HCT116 (cell line): ENCODE measurements around the gene GRIA4.

Experiments used
- CEBPB ChIP-seq: IDR thresholded peaks from 2 replicates; pipeline ENCODE4 v1.6.1; 2012; ENCODE audit warnings: low read depth
- EZH2 ChIP-seq: fragments of 200-600 bp; sonication (generic); IDR thresholded peaks from 2 replicates; pipeline ENCODE4 v1.6.1; 2017; ENCODE audit warnings: antibody characterized with exemption, mixed run types
- JUND ChIP-seq: IDR thresholded peaks from 2 replicates; pipeline ENCODE4 v1.6.1; 2012
- POLR2A ChIP-seq: IDR thresholded peaks from 2 replicates; pipeline ENCODE4 v1.7.0; 2011; ENCODE audit warnings: borderline replicate concordance; ENCODE audit not compliant: insufficient read depth, insufficient read length; ENCODE audit errors: extremely low read depth
- POLR2AphosphoS5 ChIP-seq: IDR thresholded peaks from 2 replicates; pipeline ENCODE4 v1.6.1; 2011; ENCODE audit warnings: mild to moderate bottlenecking, low read depth, low read length, moderate library complexity
- SIN3A ChIP-seq: IDR thresholded peaks from 2 replicates; pipeline ENCODE4 v1.6.1; 2012; ENCODE audit warnings: low read depth
- SP1 ChIP-seq: IDR thresholded peaks from 2 replicates; pipeline ENCODE4 v1.6.1; 2012; ENCODE audit warnings: low read depth
- YY1 ChIP-seq: IDR thresholded peaks from 2 replicates; pipeline ENCODE4 v1.6.1; 2011; ENCODE audit warnings: low read length, low read depth, moderate library complexity, mild to moderate bottlenecking; ENCODE audit not compliant: insufficient replicate concordance; ENCODE audit errors: extremely low read depth
- ZNF274 ChIP-seq: fragments of 200-500 bp; sonication (Bioruptor generic); IDR thresholded peaks from 2 replicates; pipeline ENCODE4 v1.6.1; 2014; ENCODE audit warnings: mild to moderate bottlenecking, low read depth, low read length, inconsistent platforms
- TF ChIP-seq, protein P1 (sequence below), 3 experiments: fragments of 200-600 bp in 1 of 3; sonication (generic) in 1 of 3; IDR thresholded peaks in 2 of 3; conservative IDR thresholded peaks in 1 of 3; 2 replicates each; pipeline ENCODE4 v1.5.1; 2012 to 2017; ENCODE audit warnings: low read depth in 2 of 3, low read length in 2 of 3, antibody characterized with exemption in 1 of 3, borderline replicate concordance in 1 of 3, control low read depth in 1 of 3, mild to moderate bottlenecking in 1 of 3, mixed read lengths in 1 of 3, mixed run types in 1 of 3, moderate library complexity in 1 of 3; ENCODE audit not compliant: insufficient read depth in 1 of 3
- TF ChIP-seq, protein P2 (sequence below): IDR thresholded peaks from 2 replicates; pipeline ENCODE4 v1.6.1; 2011; ENCODE audit warnings: mild to moderate bottlenecking, low read length, moderate library complexity; ENCODE audit not compliant: insufficient replicate concordance; ENCODE audit errors: extremely low read depth
- TF ChIP-seq, protein P3 (sequence below): IDR thresholded peaks from 2 replicates; pipeline ENCODE4 v1.6.1; 2012; ENCODE audit warnings: low read depth
- TF ChIP-seq, protein P4 (sequence below): IDR thresholded peaks from 2 replicates; pipeline ENCODE4 v1.6.1; 2012

DNA sequence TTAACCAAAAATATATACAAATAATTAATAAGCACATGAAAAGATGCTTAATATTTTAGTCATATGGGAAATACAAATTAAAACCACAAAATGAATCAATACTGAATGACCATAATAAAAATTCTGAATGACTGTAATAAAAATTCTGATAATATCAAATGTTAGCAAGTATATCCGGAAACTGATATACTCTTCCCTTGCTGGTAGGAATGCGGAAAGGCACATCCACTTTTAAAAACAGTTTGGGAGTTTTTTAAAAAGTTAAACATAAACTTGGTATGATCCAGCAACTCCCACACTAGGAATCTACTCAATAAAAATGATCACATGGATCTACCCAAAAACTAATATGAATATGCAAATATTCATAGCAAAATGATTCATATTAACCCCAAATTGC, 30.8 kb upstream of the GRIA4 start:
- TF ChIP-seq, protein P1, sequence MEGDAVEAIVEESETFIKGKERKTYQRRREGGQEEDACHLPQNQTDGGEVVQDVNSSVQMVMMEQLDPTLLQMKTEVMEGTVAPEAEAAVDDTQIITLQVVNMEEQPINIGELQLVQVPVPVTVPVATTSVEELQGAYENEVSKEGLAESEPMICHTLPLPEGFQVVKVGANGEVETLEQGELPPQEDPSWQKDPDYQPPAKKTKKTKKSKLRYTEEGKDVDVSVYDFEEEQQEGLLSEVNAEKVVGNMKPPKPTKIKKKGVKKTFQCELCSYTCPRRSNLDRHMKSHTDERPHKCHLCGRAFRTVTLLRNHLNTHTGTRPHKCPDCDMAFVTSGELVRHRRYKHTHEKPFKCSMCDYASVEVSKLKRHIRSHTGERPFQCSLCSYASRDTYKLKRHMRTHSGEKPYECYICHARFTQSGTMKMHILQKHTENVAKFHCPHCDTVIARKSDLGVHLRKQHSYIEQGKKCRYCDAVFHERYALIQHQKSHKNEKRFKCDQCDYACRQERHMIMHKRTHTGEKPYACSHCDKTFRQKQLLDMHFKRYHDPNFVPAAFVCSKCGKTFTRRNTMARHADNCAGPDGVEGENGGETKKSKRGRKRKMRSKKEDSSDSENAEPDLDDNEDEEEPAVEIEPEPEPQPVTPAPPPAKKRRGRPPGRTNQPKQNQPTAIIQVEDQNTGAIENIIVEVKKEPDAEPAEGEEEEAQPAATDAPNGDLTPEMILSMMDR (IDR thresholded peaks at IDR 0.05 in 2 of 3, conservative IDR thresholded peaks at IDR 0.05 in 1 of 3; ENCODE audit: borderline replicate concordance in 1 of 3, insufficient read depth in 1 of 3, low read depth in 2 of 3, low read length in 2 of 3) = peak in 1 of 3 experiments; percentile 23; a peak in 1 of 6 replicates
- TF ChIP-seq POLR2AphosphoS5 = no peak
- no peak for TF ChIP-seq YY1
- TF ChIP-seq ZNF274 = no peak
- TF ChIP-seq CEBPB = no peak
- TF ChIP-seq, protein P2, sequence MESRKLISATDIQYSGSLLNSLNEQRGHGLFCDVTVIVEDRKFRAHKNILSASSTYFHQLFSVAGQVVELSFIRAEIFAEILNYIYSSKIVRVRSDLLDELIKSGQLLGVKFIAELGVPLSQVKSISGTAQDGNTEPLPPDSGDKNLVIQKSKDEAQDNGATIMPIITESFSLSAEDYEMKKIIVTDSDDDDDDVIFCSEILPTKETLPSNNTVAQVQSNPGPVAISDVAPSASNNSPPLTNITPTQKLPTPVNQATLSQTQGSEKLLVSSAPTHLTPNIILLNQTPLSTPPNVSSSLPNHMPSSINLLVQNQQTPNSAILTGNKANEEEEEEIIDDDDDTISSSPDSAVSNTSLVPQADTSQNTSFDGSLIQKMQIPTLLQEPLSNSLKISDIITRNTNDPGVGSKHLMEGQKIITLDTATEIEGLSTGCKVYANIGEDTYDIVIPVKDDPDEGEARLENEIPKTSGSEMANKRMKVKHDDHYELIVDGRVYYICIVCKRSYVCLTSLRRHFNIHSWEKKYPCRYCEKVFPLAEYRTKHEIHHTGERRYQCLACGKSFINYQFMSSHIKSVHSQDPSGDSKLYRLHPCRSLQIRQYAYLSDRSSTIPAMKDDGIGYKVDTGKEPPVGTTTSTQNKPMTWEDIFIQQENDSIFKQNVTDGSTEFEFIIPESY = no peak
- no peak for TF ChIP-seq JUND
- TF ChIP-seq SP1 = no peak
- TF ChIP-seq POLR2A = no peak
- TF ChIP-seq, protein P3, sequence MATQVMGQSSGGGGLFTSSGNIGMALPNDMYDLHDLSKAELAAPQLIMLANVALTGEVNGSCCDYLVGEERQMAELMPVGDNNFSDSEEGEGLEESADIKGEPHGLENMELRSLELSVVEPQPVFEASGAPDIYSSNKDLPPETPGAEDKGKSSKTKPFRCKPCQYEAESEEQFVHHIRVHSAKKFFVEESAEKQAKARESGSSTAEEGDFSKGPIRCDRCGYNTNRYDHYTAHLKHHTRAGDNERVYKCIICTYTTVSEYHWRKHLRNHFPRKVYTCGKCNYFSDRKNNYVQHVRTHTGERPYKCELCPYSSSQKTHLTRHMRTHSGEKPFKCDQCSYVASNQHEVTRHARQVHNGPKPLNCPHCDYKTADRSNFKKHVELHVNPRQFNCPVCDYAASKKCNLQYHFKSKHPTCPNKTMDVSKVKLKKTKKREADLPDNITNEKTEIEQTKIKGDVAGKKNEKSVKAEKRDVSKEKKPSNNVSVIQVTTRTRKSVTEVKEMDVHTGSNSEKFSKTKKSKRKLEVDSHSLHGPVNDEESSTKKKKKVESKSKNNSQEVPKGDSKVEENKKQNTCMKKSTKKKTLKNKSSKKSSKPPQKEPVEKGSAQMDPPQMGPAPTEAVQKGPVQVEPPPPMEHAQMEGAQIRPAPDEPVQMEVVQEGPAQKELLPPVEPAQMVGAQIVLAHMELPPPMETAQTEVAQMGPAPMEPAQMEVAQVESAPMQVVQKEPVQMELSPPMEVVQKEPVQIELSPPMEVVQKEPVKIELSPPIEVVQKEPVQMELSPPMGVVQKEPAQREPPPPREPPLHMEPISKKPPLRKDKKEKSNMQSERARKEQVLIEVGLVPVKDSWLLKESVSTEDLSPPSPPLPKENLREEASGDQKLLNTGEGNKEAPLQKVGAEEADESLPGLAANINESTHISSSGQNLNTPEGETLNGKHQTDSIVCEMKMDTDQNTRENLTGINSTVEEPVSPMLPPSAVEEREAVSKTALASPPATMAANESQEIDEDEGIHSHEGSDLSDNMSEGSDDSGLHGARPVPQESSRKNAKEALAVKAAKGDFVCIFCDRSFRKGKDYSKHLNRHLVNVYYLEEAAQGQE = no peak
- TF ChIP-seq EZH2 = no peak
- TF ChIP-seq, protein P4, sequence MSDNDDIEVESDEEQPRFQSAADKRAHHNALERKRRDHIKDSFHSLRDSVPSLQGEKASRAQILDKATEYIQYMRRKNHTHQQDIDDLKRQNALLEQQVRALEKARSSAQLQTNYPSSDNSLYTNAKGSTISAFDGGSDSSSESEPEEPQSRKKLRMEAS = no peak
- TF ChIP-seq SIN3A = no peak
